Esophagus squamous epithelium (tissue), 5 donors: ENCODE data around the gene CEP112. TPM values are rescaled to one million over a fixed set of nuclear protein-coding genes. Genes with fewer than 3 reads are reported as not detected.

ENCODE experiments used
- DNase-seq: peaks from one replicate; lab custom pipeline; 2025; lab: John Stamatoyannopoulos, UW
- H3K27ac ChIP-seq, 4 donors: fragments of 200-600 bp; sonication (generic); one replicate each; pipeline ENCODE4 v1.5.1; 2016 to 2019; ENCODE audit warnings: mild to moderate bottlenecking in 1 of 4
- H3K27me3 ChIP-seq, 4 donors: fragments of 200-600 bp; sonication (generic); 1 replicate in 3 of 4; 2 replicates in 1 of 4; pipeline versions ENCODE4 v1.5.1 to v1.6.0; 2017 to 2021; ENCODE audit warnings: antibody characterized with exemption in 1 of 4
- H3K36me3 ChIP-seq, 3 donors: fragments of 200-600 bp; sonication (generic); one replicate each; pipeline ENCODE4 v1.5.1; 2016 to 2019
- H3K4me1 ChIP-seq, 3 donors: fragments of 200-600 bp; sonication (generic); one replicate each; pipeline ENCODE4 v1.5.1; 2017 to 2019
- H3K4me3 ChIP-seq, 4 donors: fragments of 200-600 bp; sonication (generic); 1 replicate in 3 of 4; 2 replicates in 1 of 4; pipeline ENCODE4 v1.5.1; 2016 to 2019; ENCODE audit warnings: mild to moderate bottlenecking in 2 of 4, moderate library complexity in 1 of 4
- H3K9me3 ChIP-seq, 3 donors: fragments of 200-600 bp; sonication (generic); one replicate each; pipeline ENCODE4 v1.5.1; 2016 to 2019
- POLR2A ChIP-seq, 4 donors: fragments of 450-650 bp; IDR thresholded peaks; one replicate each; pipeline ENCODE4 v1.6.1; 2017; ENCODE audit warnings: antibody characterized with exemption in 4 of 4, mild to moderate bottlenecking in 4 of 4, moderate library complexity in 3 of 4
- WGBS, 2 donors: methylation state at CpG; one replicate each; pipeline ENCODE4 v1.1.5; 2018; 5-methylcytosine and 5-hydroxymethylcytosine counted together
- intact Hi-C: fragments of 100-400 bp; cut with DNase I; formaldehyde crosslinking; loops from one replicate; pipeline ENCODE4 v1.15.0; 2022
- total RNA-seq, 4 donors: library from RNA; depleted of rRNA; stranded (reverse); fragments of >200 nt; gene quantifications; one replicate each; pipeline ENCODE4 v1.1.0, GENCODE V29; 2016
- TF ChIP-seq, protein P1 (sequence below), 6 experiments: fragments of 450-650 bp in 4 of 6; fragments of 200-600 bp in 2 of 6; sonication (generic) in 2 of 6; IDR thresholded peaks; one replicate each; pipeline ENCODE4 v1.5.1; 2016 to 2019; ENCODE audit warnings: antibody characterized with exemption in 6 of 6, mild to moderate bottlenecking in 4 of 6, moderate library complexity in 4 of 6
- donor health status: DM: yes; HTN: yes; CAD: no.

Gene CEP112
- total RNA-seq, 4 donors from 2014 or later: 2.5 to 10.9 (median 6.4) TPM

DNA sequence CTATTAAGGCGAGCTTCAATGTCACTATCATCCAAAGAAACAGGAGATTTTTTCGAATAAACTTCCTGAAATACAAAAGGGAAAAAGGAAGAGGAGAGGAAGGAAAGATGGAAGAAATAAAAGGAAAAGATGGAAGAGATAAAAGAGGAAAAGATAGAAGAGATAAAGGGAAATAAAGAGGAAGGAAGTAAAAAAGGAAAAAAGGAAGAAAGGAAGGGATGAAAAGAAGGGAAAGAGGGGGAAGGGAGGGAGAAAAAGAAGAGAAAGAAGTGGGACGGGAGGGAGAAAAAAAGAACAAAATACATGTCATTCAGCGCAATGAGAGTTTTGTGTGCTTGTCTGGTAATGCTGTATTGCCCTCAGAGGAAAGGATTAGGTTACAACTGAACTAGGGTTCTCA lies 62.2 kb downstream of the CEP112 start:
- DNase-seq: no peak
- H3K27ac ChIP-seq: no peak overlapping the region
- no peaks in the 10 kb centered on the region for H3K36me3 ChIP-seq
- WGBS, 2 donors: 88 to 92% methylated on average over 4 of the region's 4 CpGs
- intact Hi-C loops: no loop called here
- H3K4me3 ChIP-seq: no peak overlapping the region
- no peaks in the 10 kb centered on the region for H3K27me3 ChIP-seq
- TF ChIP-seq, protein P1, sequence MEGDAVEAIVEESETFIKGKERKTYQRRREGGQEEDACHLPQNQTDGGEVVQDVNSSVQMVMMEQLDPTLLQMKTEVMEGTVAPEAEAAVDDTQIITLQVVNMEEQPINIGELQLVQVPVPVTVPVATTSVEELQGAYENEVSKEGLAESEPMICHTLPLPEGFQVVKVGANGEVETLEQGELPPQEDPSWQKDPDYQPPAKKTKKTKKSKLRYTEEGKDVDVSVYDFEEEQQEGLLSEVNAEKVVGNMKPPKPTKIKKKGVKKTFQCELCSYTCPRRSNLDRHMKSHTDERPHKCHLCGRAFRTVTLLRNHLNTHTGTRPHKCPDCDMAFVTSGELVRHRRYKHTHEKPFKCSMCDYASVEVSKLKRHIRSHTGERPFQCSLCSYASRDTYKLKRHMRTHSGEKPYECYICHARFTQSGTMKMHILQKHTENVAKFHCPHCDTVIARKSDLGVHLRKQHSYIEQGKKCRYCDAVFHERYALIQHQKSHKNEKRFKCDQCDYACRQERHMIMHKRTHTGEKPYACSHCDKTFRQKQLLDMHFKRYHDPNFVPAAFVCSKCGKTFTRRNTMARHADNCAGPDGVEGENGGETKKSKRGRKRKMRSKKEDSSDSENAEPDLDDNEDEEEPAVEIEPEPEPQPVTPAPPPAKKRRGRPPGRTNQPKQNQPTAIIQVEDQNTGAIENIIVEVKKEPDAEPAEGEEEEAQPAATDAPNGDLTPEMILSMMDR (IDR thresholded peaks at IDR 0.05): no peak
- no peak for TF ChIP-seq POLR2A (IDR thresholded peaks at IDR 0.05)
- no peaks in the 10 kb centered on the region for H3K9me3 ChIP-seq
- no peaks in the 10 kb centered on the region for H3K4me1 ChIP-seq

DNA sequence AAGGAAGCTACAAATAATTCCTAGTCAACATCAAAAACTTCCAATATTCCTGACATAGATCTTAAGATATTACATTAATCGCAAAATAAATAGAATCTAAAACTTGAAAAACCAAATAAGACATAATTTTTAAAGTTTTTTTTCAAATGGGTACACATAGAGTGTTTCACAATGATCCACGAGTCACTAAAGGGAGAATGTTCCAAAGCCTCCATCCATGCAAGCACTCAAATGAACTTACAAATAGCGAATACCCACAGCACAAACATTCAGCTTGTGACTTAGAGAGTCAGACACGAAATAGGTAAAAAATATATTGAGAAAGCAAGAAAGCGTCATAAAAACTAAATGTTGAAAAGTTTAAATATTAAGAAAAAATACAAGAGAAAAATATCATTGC lies 65.7 kb downstream of the CEP112 start:
- H3K27ac ChIP-seq: no peak overlapping the region
- H3K9me3 ChIP-seq: no peaks in the 10 kb centered on the region
- H3K4me1 ChIP-seq: no peaks in the 10 kb centered on the region
- DNase-seq: no peak
- H3K4me3 ChIP-seq: no peak overlapping the region
- peaks cover 0 to 9% (median 0%) of the 10 kb centered on the region in 3 donors for H3K36me3 ChIP-seq
- TF ChIP-seq, protein P1 (IDR thresholded peaks at IDR 0.05): no peak
- TF ChIP-seq POLR2A (IDR thresholded peaks at IDR 0.05): no peak
- WGBS, 2 donors: 80 to 87% methylated on average over 5 of the region's 5 CpGs
- intact Hi-C loops: no loop called here
- no peaks in the 10 kb centered on the region for H3K27me3 ChIP-seq

DNA sequence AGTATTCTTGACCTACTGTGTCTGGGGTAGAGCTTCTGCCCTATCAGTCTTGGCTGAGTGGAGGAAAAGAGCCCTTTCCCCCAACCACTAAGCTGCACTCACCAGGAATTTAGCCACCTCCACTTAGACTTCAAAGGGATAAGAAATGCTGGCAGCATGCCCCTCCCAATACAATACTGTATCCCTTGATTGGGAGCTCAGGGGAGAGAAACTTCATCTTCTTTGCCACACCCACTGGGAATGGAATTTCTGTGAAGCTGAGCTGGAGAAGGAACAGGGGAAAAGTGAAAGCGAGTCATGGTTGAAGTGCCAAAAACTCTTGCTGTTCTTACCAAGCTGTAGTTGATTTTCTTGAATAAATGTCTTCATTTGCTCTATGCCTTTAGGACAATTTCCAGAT lies 68.8 kb downstream of the CEP112 start:
- Histone ChIP-seq H3K36me3 (peaks cover 0 to 9% (median 0%) of the 10 kb centered on the region in 3 donors), H3K27me3 (no peaks in the 10 kb centered on the region), H3K27ac (no peak overlapping the region), H3K9me3 (no peaks in the 10 kb centered on the region), H3K4me3 (no peak overlapping the region), H3K4me1 (no peaks in the 10 kb centered on the region)
- intact Hi-C loops: no loop called here
- WGBS, 2 donors: 67 to 73% methylated on average over 1 of the region's 1 CpG
- TF ChIP-seq POLR2A (IDR thresholded peaks at IDR 0.05): no peak
- no peak for DNase-seq

DNA sequence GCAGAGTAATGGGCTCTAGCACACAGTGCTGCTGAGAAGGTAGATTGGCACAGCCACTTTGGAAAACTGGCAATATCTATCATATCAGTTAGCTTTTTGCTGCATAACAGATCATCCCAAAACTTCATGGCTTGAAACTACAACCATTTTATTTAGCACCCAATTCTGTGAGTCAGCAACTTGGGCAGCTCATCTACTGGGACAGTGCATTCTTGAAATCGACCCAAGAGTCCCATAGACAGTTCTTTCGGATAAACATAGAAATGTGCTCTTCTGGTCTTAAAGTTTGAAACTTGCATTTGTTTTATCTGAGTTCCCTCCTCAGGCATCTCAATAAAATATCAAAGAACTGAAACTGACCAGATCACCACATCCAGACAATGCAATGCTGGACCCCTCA lies 76.7 kb downstream of the CEP112 start:
- no peak overlapping the region for H3K27ac ChIP-seq
- no peaks in the 10 kb centered on the region for H3K36me3 ChIP-seq
- H3K4me3 ChIP-seq: no peak overlapping the region
- H3K9me3 ChIP-seq: no peaks in the 10 kb centered on the region
- WGBS, 2 donors: 61 to 77% methylated on average over 2 of the region's 2 CpGs
- DNase-seq: no peak
- H3K4me1 ChIP-seq: no peaks in the 10 kb centered on the region
- intact Hi-C loops: no loop called here
- TF ChIP-seq POLR2A (IDR thresholded peaks at IDR 0.05): no peak
- TF ChIP-seq, protein P1 (IDR thresholded peaks at IDR 0.05): no peak
- no peaks in the 10 kb centered on the region for H3K27me3 ChIP-seq

DNA sequence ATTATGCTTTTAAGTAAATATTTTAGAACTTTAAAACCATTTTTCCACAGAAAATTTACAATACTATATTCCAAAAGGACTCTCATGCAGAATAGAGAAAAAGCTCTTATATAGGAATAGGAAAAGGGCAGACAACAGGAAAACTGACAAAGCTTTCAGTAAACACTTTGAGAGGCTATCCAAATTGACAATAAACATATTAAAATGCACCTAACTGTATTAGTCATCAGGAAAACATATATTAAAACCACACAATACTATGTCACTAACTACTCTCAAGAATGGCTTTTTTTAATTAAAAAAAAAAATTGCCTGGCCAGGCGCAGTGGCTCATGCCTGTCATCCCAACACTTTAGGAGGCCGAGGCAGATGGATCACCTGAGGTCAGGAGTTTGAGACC lies 77.3 kb downstream of the CEP112 start:
- no peaks in the 10 kb centered on the region for H3K9me3 ChIP-seq
- intact Hi-C loops: no loop called here
- no peak overlapping the region for H3K27ac ChIP-seq
- no peak for DNase-seq
- no peak for TF ChIP-seq POLR2A (IDR thresholded peaks at IDR 0.05)
- TF ChIP-seq, protein P1 (IDR thresholded peaks at IDR 0.05): no peak
- no peaks in the 10 kb centered on the region for H3K27me3 ChIP-seq
- no peaks in the 10 kb centered on the region for H3K4me1 ChIP-seq
- WGBS, 2 donors: 79 to 90% methylated on average over 2 of the region's 2 CpGs
- H3K4me3 ChIP-seq: no peak overlapping the region
- H3K36me3 ChIP-seq: no peaks in the 10 kb centered on the region

DNA sequence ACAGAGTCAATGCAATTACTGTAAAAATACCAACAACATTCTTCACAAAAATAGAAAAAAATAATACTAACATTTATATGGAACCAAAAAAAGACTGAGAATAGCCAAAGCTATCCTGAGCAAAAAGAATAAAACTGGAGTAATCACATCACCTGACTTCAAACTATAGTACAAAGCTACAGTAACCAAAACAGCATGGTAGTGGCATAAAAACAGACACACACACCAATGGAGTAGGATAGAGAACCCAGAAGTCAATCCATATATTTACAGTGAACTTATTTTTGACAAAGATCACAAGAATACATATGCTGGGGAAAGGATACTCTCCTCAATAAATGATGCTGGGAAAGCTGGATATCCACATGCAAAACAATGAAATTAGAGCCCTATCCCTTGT lies 84.2 kb downstream of the CEP112 start:
- Histone ChIP-seq H3K27ac (no peak overlapping the region), H3K36me3 (no peaks in the 10 kb centered on the region), H3K4me3 (no peak overlapping the region), H3K4me1 (no peaks in the 10 kb centered on the region), H3K9me3 (peaks cover 0 to 7% (median 0%) of the 10 kb centered on the region in 3 donors), H3K27me3 (no peaks in the 10 kb centered on the region)
- intact Hi-C loops: no loop called here
- no peak for TF ChIP-seq POLR2A (IDR thresholded peaks at IDR 0.05)
- TF ChIP-seq, protein P1 (IDR thresholded peaks at IDR 0.05): no peak
- DNase-seq: no peak
